ENCODE measurements around the gene NDUFV1.
"Not testable (repeated sequence)": the region's sequence is repeated elsewhere in the genome, so short reads cannot be mapped to it uniquely, and the experiment has no call there.

Gene NDUFV1

DNA sequence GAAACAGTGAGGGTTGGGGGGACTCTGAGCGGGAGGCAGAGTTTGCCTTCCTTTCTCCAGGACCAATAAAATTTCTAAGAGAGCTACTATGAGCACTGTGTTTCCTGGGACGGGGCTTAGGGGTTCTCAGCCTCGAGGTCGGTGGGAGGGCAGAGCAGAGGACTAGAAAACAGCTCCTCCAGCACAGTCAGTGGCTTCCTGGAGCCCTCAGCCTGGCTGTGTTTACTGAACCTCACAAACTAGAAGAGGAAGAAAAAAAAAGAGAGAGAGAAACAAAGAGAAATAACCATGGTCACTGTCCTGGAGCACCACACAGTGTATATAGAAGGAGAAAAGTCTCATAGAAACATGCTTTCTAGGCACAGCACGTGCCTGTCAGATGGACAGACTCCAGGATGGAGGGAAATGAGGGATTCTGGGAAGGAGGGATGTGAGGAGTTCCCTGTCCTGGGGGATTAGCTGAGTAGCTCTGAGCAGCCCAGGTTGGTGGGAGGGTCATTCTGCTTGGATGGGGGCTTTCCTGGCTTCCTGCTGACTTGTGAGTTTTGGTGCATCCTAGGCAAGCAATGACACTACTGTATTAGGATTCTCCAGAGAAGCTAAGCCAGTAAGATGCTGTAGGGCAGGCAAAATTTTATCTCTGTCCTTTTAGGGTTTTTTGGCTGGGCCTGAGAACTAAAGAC lies 20.0 kb upstream of the NDUFV1 start:
- no peak for DNase-seq

DNA sequence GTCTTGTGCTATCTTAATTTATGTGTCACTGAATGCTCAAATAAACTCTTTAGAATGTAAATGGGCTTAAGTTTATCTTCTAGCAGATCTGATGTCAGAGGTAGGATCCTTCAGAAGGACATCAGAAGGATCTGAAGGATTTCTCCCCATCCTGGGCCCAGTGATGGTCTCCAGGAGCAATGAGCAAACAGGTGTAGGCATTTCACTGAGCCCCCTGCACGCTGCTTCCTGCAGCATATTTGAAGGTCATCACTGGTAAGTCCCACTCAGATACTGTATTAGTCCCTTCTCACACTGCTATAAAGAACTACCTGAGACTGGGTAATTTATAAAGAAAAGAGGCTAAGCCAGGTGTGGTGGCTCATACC lies 18.6 kb upstream of the NDUFV1 start:
- no peak for DNase-seq

- not testable (repeated sequence) for DNase-seq
Measured at GRCh38 chr11:67588899-67589415, 17.8 kb upstream of the NDUFV1 start.

DNA sequence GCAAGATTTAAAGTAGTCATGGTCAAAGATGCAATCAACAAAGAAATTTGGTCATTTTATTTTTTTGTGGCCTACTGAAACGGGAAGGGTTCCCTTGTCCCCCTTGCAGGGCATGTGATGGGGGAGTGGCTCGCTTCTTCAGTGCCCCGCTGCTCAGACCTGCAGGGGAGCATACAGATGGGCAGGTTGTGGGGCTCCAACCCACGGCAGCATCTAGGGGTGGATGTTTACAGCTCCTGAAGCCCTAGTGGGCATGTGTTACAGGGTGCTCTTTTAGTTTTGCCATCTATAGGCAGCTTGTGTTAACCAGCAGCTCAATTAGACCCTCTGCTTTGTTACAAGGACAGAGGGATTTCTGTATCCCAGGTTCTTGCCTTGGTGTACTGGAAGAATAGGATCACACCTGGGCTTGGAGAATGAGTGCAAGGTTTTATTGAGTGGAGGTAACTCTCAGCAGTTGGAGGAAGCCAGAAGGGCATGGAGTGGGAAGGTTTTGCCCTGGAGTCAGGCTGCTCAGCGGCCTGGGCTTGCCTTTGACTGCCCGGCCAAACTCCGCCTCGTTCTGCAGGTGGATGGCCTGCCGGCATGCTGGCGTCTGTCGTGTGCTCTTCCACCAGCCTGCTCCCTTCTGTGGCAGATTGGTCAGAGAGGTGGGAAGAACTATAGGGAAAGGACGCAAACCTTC lies 13.7 kb upstream of the NDUFV1 start:
- no peak for DNase-seq

- no peak for DNase-seq
Measured at GRCh38 chr11:67593565-67593905, 13.2 kb upstream of the NDUFV1 start.

DNA sequence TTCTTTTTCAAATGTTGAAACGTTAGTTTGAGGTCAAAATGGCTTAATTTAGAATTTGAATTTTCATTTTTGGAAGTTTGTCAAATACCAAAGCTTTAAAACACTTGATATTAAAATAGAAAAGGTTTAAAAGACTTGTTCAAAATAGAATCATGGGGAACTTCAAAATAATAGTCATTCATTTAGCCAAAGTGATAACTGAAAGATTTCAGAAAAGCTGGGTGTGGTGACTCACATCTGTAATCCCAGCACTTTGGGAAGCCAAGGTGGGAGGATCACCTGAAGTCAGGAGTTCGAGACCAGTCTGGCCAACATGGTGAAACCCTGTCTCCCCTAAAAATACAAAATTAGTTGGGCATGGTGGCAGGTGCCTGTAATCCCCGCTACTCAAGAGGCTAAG lies 12.3 kb upstream of the NDUFV1 start:
- no peak for DNase-seq

GRCh38 chr11:67596753-67597300 lies 9.9 kb upstream of the NDUFV1 start:
- no peak for DNase-seq

GRCh38 chr11:67597458-67597857 lies 9.3 kb upstream of the NDUFV1 start:
- DNase-seq, result not testable (repeated sequence)

DNA sequence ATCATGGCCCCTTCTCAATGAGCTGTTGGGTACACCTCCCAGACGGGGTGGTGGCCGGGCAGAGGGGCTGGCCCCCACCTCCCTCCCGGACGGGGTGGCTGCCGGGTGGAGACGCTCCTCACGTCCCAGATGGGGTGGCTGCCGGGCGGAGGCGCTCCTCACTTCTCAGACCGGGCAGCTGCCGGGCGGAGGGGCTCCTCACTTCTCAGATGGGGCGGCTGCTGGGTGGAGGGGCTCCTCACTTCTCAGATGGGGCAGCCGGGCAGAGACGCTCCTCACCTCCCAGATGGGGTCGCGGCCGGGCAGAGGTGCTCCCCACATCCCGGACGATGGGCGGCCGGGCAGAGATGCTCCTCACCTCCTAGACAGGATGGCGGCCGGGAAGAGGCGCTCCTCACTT lies 8.8 kb upstream of the NDUFV1 start:
- not testable (repeated sequence) for DNase-seq

DNA sequence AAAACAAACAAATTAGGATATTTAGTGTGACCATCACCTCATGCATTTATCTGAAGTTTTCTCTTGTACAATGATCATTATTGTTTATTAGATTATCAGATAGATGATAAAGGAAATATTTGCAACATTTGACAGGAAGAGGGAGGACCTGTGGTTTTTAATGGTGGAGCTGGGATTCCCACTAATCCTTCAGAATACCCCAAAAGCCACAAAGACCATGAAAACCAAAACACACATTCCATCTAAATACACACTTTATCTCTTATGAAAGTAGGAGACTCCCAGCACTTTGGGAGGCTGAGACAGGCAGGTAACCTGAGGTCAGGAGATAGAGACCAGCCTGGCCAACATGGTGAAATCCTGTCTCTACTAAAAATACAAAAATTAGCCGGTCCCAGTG lies 7.6 kb upstream of the NDUFV1 start:
- DNase-seq, result no peak

DNA sequence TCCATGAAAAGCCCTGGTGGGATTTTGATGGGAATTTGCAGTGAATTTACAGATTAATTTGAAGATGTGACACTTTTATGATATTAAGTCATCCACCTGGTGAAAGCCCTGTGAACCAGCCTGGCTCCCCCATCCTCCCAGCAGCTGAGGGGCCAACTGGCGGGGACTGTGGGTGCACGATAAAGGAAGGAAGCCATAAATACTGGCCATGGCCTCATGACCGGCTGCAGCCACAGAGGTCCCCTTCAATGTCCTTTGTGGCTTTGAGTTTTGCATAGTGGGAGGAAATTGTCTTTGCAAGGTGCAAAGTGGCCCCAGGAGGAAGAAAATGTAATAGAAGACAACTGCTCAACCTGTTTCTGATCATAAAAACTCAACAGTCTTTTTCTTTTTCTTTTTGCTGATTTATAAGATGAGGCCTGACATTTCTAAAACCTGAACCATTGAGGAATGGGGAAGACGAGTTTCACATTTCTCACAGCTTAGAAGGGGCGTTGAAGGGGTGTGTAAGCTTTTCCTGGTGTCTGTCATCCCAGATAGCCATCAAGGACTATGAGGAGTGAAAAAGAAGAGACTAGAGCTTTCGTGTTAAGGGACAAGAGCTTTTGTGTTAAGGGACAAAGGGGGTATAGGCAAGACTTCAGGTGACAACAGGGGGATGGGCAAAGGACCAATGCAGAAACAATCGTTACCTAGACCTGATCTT lies 6.3 kb upstream of the NDUFV1 start:
- DNase-seq, result no peak

- no peak for DNase-seq
Measured at GRCh38 chr11:67601098-67601497, 5.6 kb upstream of the NDUFV1 start.

GRCh38 chr11:67604119-67604518 lies 2.6 kb upstream of the NDUFV1 start:
- not testable (repeated sequence) for DNase-seq

DNA sequence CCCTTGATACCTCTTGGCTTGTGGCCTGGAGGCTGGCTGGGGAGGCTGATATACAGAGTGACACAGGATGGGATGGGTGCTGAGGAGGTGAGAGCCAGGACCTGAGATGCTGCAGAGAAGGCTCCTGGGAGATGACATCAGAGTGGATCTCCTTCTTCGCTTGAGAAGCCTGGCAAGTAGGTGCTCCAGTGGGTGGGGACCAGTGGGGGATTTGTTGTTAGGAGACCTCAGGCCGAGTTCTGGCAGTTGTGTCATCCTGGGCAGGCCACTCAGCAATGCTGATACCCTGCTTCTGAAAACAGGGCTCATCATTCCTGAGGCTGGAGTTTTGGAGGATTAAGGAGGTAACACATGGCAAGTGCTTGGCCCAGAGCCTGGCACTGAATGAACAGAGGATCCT lies 1.9 kb upstream of the NDUFV1 start:
- no peak for DNase-seq

GRCh38 chr11:67605231-67606011 lies 1.3 kb upstream of the NDUFV1 start:
- DNase-seq, result no peak

DNA sequence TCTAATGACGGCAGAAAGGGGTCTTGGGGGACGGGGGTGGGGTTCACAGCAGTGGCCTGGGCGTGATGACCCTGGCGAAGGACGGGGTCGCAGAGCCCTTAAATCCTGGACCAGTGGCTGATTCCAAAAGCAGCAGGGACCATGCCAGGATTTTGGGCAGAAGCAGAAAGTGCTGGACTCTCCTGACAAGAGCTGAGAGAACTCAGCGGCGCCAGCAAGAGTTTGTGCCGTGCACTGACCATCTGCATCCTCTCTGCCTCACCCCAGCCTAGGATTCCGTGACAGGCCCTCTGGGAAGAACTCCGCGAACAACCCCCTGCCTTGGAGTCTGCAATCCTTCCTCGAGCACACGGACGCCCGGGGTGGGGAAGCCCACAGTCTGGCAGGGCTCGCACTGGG lies 644 bp upstream of the NDUFV1 start:
- DNase-seq, result no peak

DNA sequence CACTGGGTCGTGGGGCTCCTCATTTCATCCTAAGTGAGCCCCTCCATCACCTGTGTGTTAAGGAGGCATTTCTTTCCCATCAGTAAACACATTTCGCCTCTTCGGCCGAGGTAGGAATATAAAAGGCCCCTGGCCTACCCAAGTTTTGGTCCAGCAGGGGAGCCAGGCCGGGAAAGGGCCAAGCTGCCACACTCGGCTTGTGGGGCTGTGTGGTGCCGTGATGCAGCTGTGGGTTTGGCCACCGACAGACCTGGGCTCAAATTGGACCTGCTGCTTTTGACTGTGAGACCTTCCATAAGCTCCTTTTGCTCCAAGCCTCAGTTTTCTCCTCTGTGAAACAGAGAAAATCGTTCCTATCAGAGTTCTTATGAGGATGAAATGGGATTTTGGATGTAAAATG lies 771 bp downstream of the NDUFV1 start:
- DNase-seq, result no peak

DNA sequence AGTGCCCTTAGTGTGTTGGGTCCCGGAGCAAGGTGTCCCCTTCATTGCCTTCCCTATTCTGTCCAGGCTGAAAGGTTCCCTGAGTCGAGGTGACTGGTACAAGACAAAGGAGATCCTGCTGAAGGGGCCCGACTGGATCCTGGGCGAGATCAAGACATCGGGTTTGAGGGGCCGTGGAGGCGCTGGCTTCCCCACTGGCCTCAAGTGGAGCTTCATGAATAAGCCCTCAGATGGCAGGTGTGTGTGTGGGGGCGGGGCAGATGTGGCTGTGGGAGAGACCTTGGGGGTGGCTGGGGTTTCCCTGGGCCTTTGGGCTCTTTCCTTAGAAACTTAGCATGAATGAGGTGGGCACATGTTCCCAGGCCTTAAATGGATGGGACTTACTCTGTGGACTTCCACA lies 1.8 kb downstream of the NDUFV1 start:
- no peak for DNase-seq

GRCh38 chr11:67609316-67609715 lies 2.6 kb downstream of the NDUFV1 start:
- no peak for DNase-seq

DNA sequence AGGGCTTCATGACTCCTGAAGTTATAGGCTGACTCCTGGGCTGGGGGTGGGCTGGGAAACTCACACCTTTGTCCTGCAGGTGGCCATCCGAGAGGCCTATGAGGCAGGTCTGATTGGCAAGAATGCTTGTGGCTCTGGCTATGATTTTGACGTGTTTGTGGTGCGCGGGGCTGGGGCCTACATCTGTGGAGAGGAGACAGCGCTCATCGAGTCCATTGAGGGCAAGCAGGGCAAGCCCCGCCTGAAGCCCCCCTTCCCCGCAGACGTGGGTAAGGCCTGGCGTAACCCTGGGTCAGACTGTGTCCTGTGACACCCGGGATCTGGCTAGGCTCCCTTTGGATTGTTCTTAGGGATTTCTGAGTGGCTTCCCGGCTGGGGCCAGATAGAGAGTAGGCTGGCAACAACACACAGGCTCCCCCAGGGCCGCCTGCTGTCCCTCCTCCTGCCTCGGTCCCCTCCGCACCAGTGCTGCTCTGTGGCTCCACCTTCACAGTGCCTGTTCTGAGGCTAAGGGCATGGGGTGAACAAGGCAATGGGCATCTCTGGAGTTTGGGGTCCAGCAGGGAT lies 3.6 kb downstream of the NDUFV1 start:
- DNase-seq, result no peak

DNA sequence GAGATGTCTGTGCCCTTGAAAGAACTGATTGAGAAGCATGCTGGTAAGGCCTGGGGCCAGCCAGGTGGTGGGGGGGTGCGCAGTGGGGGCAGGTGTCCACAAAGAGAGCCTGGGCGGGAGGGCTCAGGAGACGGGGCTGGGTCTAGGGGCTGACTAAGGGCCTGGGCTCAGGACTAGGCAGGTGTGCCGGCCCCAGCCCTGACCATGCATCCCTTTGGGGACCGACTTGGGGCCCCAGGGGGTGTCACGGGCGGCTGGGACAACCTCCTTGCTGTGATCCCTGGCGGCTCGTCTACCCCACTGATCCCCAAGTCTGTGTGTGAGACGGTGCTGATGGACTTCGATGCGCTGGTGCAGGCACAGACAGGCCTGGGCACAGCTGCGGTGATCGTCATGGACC lies 4.4 kb downstream of the NDUFV1 start:
- no peak for DNase-seq

DNA sequence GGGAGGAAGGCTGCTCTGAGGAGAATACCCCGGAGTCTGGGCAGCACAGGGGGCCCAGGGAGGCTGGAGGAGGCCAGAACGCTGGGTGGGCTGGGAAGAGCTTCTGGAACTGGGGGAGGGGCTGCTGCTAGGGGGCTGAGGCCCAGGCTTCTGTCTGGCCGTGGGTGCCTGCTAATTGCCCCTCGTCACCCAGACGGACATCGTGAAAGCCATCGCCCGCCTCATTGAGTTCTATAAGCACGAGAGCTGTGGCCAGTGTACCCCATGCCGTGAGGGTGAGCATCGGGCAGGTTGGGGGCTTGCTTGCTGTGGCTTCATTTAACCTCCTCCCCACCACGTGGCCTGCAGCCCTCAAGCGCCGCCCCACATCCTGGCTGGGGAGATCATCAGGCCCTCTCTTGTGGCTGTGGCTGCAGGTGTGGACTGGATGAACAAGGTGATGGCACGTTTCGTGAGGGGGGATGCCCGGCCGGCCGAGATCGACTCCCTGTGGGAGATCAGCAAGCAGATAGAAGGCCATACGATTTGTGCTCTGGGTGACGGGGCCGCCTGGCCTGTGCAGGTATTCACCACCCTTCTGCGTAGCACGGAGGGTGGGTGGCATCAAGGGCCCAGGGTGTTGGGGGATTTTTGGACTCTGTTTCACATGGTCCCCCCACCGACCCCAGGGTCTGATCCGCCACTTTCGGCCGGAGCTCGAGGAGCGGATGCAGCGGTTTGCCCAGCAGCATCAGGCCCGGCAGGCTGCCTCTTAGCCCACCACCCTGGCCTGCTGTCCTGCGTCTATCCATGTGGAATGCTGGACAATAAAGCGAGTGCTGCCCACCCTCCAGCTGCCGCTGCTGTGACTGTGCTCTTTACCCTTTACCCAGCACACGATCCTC lies 5.2 kb downstream of the NDUFV1 start:
- no peak for DNase-seq
